Measurements from ENCODE around the gene PLOD1.
"Not testable (repeated sequence)": the region's sequence is repeated elsewhere in the genome, so short reads cannot be mapped to it uniquely, and the experiment has no call there.

The PLOD1 gene

GRCh38 chr1:11913291-11913690 is 21.2 kb upstream of the PLOD1 start:
- no peak for DNase-seq

- no peak for DNase-seq
These were observed 20.5 kb upstream of the PLOD1 start for GRCh38 chr1:11914024-11914423.

- no peak for DNase-seq
These were observed 15.6 kb upstream of the PLOD1 start for GRCh38 chr1:11918799-11919519.

- no peak for DNase-seq
These were observed 14.9 kb upstream of the PLOD1 start for GRCh38 chr1:11919621-11920020.

DNA sequence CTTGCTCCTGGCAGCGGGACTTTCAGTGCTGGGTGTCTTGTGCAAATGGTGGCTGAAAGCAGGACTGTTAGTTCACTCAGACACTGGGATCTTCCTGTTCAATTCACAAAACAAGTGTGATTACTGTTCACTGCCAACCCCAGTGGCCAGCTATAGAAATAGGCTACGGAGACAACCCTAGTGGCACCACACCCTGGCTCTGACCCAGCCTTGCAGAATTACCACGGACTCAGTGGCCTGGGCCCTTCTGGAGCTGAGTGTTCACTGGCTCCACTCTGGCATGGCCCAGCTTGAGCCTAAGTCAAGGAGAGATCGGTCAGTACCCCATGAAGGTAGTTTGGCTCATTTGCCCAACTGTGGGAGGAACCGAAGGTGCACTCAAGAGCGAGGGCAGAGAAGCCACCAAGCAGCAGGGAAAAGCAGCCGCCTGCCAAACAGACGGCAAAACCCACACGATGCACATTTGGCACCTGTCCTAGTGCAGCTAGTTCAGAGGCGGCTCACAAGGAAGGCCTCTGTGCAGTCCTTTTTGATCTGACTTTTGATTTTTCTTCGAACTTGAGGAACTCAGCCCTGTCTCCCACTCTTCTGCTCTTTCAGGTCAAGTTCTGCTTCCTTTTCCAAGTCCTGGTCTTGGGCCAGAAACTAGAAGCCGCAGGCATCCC is 14.1 kb upstream of the PLOD1 start:
- DNase-seq: no peak

GRCh38 chr1:11921022-11921421 is 13.5 kb upstream of the PLOD1 start:
- DNase-seq: no peak

DNA sequence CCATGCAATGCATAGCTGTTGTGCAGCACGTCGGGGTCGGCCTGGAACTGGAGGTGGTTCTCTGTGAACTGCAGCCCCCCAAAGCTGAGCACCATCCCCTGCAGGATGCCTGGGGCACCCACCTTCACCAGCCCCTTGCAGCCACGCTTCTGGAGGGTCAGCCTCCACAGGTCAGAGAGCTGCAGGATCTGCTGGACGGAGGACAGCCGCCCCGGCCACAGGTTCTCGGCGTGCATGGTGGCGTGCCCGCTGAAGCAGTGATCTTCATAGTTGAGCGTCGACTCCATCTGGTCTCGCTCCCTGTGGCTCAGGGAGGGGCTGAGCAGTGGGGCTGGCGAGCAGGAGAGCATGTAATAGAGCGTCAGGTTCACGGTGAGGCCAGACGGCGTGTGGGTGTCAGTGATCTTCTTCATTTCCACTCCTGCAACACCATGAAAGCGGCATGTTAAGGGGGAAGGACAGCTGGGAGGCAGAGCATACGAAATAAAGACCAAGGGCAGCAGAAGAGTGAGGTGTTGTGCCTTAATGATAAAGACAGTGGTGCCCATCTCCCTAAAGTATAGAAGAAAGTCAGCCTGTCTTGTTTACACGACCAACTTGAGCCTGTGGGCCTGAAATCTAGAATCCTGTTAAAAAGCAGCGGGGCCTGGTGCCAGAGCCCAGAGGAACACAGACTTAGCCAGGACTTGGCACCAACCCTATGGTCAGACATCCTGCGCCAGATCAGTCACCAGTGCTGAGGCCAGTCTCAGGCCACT is 11.3 kb upstream of the PLOD1 start:
- no peak for DNase-seq

GRCh38 chr1:11923827-11924113 is 10.7 kb upstream of the PLOD1 start:
- no peak for DNase-seq

DNA sequence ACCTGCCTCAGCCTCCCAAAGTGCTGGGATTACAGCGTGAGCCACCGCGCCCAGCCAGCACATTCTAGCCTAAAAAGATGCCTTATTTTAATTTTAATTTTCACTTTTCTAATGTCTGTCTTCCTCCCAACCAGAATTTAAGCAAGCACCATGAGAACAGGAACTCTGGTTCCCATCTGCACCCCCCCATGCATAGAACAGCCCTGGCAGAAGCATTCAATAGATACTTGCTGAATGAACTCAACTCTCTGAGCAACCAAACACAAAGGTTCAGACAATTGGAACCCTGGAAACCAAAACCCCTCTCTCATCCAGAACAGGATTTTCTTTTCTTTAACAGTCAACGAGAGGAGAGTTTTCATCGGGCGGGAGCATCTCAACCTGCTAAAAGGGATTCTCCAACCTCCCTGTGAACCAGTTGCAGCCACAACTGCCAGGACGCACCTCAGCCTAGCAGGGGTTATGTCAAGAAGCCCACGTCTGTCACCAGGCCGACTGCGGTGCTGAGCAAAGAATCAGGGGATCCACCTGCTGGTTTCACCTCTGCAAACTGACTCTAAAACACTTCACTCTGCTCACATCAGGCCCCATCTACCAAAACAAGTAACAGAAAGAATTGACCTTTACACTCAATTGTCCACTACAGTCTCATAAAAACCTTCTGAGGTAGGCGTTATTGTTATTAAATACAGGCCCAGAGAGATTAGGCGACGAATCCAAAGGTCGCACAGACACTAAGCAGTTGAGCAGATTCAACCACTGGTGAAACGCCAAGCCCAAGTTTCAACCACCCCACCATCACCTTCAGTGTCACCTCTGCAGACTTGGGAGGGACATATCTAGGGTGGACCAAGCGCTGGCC is 10.0 kb upstream of the PLOD1 start:
- no peak for DNase-seq

GRCh38 chr1:11925196-11925937 is 9.2 kb upstream of the PLOD1 start:
- not testable (repeated sequence) for DNase-seq

DNA sequence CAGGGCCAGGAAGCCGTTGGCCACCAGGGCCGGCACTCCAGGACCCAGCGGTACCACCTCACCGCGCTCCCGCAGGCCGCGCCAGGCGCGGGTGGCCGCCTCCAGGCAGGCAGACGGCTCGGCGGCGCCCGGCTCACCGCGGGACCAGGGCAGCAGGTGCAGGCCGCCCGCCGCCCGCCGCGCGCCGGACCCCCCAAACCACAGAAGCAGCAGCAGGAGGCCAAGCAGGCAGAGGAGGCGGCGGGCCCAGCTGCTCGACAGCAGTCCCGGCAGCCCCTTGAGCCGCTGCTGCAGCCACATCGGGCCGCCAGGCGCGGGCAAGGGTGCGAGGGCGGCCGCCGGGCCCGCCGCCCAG is 8.6 kb upstream of the PLOD1 start:
- DNase-seq: no peak

DNA sequence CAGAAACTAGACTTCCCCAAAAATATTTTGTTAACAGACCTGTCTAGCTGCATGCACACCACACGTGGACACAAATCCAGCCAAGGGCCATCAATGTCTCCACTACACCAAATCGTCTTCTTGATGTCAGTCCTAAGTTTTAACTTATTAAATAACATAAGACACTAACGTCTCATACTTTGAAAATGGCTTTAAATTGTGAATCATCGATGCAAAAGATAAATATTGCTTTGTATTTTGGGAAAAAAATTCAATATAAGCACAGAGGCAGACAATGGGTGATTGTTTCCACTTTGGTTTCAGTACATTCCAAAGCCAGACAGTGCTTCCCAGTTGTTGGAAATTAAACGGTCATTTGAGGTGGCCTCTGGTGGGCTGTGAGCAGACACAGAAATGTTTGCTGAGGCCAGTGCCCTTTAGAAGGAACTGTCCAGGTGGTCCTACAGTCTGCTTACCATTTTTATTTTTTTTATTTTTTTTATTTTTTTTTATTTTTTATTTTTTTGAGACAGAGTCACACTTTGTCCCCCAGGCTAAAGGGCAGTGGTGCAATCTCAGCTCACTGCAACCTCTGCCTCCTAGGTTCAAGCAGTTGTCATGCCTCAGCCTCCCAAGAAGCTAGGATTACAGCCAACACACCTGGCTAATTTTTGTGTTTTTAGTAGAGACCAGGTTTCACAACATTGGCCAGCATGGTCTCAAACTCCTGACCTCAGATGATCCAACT is 6.5 kb upstream of the PLOD1 start:
- DNase-seq: no peak

DNA sequence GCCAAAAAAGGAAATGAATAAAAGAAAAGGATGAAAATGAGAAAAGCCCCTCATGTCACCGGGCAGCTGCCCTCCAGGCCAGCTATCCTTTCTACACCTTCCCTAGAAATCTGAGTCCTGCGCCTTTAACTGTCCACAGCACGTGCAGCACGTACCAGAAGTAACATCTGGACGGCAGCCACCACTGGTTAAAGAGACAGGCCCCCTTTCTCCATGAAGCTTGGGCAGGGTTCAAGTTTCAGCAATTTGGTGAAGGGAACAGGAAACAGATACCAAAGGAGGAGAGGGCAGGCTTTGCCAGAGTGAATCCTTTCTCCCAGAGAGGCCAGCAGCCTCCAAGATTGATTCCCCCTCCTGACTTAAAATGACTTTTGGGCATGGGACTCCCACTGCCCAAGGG is 4.7 kb upstream of the PLOD1 start:
- no peak for DNase-seq

- no peak for DNase-seq
These were observed 3.7 kb upstream of the PLOD1 start for GRCh38 chr1:11930571-11931445.

- DNase-seq: no peak
These were observed 2.7 kb upstream of the PLOD1 start for GRCh38 chr1:11931845-11932244.

- no peak for DNase-seq
These were observed 518 bp downstream of the PLOD1 start for GRCh38 chr1:11935057-11935412.

DNA sequence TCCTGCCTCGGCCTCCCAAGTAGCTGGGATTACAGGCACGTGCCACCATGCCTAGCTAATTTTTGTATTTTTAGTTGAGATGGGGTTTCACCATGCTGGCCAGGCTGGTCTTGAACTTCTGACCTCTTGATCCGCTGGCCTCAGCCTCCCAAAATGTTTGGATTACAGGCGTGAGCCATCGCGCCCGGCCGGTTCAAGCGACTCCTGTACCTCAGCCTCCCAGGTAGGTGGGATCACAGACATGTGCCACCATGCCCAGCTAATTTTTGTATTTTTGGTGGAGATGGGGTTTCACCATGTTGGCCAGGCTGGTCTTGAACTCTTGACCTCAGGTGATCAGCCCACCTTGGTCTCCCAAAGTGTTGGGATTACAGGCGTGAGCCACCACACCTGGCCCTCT is 1.2 kb downstream of the PLOD1 start:
- DNase-seq: not testable (repeated sequence)

- DNase-seq: no peak
These were observed 4.4 kb downstream of the PLOD1 start for GRCh38 chr1:11938722-11939526.

DNA sequence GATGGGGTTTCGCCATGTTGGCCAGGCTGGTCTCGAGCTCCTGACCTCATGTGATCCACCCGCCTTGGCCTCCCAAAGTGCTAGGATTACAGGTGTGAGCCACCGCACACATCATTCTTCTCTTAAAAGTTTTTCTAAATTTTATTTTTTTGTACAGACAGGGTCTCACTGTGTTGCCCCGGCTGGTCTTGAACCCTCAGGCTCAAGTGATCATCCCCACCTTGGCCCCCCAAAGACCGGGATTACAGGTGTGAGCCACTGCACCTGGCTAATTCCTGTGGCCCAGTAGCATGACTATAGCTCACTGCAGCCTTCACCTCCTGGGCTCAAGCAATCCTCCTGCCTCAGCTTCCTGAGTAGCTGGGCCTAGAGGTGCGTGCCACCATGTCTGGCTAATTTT is 5.3 kb downstream of the PLOD1 start:
- DNase-seq: not testable (repeated sequence)
